Cerebellar nuclear complex (tissue), 1 donor: Measurements from ENCODE around the gene SNUPN.

Experiments used
- DNase-seq, 2 experiments: peaks; one replicate each; lab custom pipeline; 2025; lab: John Stamatoyannopoulos, UW

The SNUPN gene

GRCh38 chr15:75625542-75626347 lies at the start of gene SNUPN:
TSS of gene SNUPN (minus strand) at chr15:75625725. CDS start at chr15:75621051, 4,674 bp downstream.
- DNase-seq = peak; percentile 39 to 62

GRCh38 chr15:75674366-75674765 lies 48.8 kb upstream of the SNUPN start:
- DNase-seq = no peak

- DNase-seq = no peak
Measured at GRCh38 chr15:75673426-75674235, 48.1 kb upstream of the SNUPN start.

- DNase-seq = no peak
Measured at GRCh38 chr15:75672646-75673425, 47.3 kb upstream of the SNUPN start.

- DNase-seq = no peak
Measured at GRCh38 chr15:75671730-75672602, 46.4 kb upstream of the SNUPN start.

GRCh38 chr15:75669879-75670212 lies 44.3 kb upstream of the SNUPN start:
- no peak for DNase-seq

GRCh38 chr15:75669191-75669878 lies 43.8 kb upstream of the SNUPN start:
- DNase-seq = no peak

- DNase-seq = no peak
Measured at GRCh38 chr15:75666823-75667501, 41.4 kb upstream of the SNUPN start.

GRCh38 chr15:75663931-75664421 lies 38.5 kb upstream of the SNUPN start:
- no peak for DNase-seq

- no peak for DNase-seq
Measured at GRCh38 chr15:75662823-75663519, 37.4 kb upstream of the SNUPN start.

- no peak for DNase-seq
Measured at GRCh38 chr15:75661756-75662140, 36.2 kb upstream of the SNUPN start.

GRCh38 chr15:75661100-75661755 lies 35.7 kb upstream of the SNUPN start:
- DNase-seq = no peak

GRCh38 chr15:75659928-75660645 lies 34.6 kb upstream of the SNUPN start:
- no peak for DNase-seq

- no peak for DNase-seq
Measured at GRCh38 chr15:75659141-75659771, 33.7 kb upstream of the SNUPN start.

GRCh38 chr15:75656813-75657212 lies 31.3 kb upstream of the SNUPN start:
- no peak for DNase-seq

GRCh38 chr15:75656331-75656730 lies 30.8 kb upstream of the SNUPN start:
- DNase-seq = no peak

- DNase-seq = no peak
Measured at GRCh38 chr15:75655931-75656330, 30.4 kb upstream of the SNUPN start.
